Activated CD4-positive, CD25-positive, alpha-beta regulatory T cell treated with anti-CD3 and anti-CD28 coated beads, Interleukin-2, amount 50 U/mL, for 72 hours (primary cell): ENCODE results near the gene STXBP2.

Experiments
- DNase-seq: peaks from one replicate; pipeline ENCODE4 v3.0.0; 2021

STXBP2 gene

DNA sequence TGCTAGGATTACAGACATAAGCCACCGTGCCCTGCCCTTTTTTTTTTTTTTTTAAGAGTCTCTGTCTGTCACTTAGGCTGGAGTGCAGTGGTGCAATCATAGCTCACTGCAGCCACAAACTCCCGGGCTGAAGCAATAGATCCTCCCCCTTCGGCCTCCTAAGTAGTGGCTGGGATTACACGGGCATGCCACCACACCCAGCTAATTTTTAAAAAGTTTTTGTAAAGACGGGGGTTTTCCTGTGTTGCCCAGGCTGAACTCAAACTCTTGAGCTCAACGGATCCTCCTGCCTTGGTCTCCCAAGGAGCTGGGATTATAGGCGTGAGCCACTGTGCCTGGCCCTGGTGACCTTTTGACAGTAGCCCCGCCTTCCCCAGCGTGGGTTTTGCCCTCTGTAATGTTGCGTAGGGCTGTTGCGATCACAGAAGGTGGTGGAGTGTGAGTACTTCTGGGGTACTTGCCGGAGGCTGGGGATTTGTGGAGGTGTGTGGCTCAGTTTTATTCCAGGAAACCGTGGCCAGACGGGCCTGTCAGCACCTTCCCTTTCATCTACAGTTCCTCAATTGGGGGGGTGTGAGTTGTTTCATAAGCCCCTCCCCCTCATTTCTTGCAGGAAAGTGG, 20.3 kb downstream of the STXBP2 start:
- DNase-seq, result peak; percentile 49

DNA sequence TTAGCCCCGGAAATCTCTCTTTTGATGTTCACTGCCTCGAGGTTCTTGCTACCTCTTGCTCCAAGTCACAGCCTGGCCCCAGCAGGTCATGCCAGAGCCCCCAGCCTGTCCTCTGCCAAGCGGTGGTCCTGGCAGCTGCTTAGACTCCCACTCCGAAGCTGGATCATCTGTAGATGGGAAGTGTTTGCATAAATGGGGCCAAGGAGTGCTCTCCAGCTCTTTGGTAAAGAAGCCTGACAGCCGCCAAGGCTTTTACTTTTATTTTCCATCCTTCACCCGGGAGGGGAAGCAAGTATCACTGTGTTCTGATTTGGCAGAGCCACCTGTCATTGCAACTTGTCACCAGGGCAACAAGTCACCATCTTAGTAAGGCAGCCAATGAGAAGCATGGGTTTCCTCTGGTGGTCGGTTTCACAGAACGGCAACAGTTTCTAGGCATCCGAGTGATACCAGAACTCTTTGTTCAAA, 21.3 kb downstream of the STXBP2 start:
- DNase-seq, result no peak

DNA sequence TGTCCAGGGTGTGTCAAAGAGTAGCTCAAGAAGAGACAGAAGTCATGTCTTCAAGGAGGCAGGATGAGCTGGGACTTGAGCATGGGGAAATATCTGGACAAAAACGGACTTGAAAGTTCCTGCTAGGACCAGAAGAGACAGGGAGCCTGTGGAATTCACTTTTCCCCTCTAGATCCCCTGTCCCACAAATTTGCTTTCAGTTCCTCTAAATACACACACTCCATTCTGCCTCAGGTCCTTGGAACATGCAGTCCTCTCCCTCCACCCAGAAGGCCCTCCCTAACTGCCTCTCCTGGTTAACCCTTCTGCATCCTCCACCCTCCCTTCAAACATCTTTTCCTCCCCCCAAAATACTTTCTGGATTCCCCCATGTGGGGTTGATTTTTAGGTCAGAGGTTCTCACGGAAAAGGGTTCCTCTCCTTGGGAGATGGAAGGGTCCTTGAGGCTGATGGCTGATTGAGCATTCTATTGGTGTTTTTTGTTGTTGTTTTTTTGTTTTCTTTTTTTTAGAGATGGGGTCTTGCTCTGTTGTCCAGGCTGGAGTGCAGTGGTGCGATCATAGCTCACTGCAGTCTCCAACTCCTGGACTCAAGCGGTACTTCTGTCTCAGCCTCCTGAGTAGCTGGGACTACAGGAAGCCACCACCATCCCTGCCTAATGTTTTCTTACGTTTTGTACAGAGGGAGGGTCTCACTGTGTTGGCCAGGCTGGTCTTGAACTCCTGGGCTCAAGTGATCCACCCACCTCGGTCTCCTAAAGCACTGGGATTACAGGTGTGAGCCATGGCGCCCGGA, 25.0 kb downstream of the STXBP2 start:
- no peak for DNase-seq

DNA sequence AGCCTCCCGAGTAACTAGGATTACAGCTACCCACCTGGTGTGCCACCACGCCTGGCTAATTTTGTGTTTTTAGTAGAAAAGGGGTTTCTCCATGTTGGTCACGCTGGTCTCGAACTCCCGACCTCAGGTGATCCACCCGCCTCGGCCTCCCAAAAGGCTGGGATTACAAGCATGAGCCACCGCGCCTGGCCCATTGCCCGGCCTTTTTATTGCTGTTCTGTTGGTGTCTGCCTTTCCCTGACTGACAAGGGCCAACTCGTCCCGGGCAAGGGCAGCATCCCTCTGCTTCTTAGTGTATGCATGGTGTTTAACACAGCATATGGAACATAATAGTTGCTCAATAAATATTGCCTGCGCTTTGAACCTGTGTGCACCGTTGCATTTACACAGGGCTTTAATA, 25.7 kb downstream of the STXBP2 start:
- no peak for DNase-seq

DNA sequence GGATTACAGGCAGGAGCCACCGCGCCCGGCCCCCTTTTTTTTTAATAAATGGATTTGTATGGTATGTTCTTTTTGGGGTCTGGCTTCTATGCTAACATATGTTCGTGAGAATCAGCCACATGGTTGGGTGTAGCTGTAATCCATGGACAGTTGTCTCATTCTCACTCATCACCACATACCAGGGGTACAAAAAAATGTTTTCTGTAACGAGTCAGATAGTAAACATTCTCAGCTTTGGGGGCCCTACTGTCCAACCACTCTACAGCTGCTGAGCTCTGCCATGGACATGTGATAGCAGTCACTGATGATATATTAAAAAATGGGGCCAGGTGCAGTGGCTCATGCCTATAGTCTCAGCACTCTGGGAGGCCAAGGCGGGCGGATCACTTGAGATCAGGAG, 26.8 kb downstream of the STXBP2 start:
- no peak for DNase-seq

DNA sequence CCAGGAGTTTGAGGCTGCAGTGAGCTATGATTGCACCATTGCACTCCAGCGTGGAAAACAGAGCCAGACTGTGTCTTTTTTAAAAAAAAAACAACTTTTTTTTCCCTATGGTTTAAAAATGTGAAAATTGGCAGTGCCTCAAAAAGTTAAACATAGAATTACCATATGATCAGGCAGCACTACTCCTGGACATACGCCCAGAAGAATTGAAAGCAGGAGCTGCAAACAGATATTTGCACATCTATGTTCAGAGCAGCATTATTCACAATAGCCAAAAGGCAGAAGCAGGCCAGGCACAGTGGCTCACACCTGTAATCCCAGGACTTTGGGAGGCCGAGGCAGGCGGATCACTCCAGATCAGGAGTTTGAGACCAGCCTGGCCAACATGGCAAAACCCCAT, 28.2 kb downstream of the STXBP2 start:
- DNase-seq, result no peak

DNA sequence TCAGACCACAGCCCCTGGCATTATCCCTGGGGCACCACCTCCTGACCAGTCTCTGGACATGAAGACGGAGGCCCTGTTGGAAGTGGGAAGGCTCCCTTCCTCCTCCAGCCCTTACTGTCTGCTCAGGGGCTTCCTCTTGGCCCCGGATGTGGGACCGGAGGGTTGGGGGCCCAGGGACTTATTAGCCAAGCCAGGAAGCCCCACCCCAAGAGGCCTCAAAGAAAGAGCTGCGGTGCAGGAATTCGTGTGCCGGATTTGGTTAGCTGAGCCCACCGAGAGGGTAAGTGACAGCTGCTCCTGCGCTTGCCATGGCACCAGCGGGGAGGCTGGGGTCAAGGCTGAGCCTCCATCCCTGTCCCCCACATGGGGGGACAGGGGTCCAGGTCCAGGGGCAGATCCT, 31.9 kb downstream of the STXBP2 start, which contains the start of gene RETN:
Gene RETN (plus strand): TSS at position 208 of the 400 bp plus-strand sequence. CDS start 278 bp downstream, outside the sequence.
- DNase-seq, result no peak

DNA sequence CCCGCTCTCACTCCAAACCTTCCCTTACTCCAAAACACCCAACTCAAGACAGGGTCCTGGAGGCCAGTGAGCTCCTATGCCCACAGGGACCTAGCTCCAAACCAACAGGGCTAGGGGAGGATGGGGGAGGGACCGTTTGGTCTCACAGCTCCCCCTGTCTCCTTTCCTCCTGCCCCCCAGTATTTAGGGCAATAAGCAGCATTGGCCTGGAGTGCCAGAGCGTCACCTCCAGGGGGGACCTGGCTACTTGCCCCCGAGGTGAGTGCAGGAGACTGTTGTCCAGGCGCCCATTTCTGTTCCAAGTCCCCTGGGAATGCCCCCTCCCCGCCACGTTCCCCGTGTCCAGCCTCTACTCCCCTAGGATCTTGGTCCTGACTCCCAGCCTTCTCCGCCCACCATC, 32.7 kb downstream of the STXBP2 start:
- no peak for DNase-seq

DNA sequence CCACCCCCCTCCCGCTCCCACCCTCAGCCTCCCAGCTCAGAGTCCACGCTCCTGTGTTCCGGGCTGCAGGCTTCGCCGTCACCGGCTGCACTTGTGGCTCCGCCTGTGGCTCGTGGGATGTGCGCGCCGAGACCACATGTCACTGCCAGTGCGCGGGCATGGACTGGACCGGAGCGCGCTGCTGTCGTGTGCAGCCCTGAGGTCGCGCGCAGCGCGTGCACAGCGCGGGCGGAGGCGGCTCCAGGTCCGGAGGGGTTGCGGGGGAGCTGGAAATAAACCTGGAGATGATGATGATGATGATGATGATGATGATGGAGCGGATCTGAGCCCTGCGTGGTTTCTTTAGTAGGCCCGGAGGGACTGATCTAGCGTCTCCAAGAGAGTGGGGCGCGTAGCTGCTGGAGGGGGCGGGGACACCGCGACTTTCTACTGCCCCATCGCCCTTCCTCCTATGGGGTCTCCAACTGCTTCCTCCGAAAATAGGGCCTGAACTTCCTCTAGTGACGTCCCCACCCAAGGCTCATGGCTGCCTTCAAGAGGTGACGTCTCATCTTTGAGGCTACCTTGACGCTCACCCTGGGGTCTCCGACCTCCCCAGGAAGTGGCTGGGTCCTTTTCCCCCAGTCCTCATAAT, 33.4 kb downstream of the STXBP2 start:
- no peak for DNase-seq

DNA sequence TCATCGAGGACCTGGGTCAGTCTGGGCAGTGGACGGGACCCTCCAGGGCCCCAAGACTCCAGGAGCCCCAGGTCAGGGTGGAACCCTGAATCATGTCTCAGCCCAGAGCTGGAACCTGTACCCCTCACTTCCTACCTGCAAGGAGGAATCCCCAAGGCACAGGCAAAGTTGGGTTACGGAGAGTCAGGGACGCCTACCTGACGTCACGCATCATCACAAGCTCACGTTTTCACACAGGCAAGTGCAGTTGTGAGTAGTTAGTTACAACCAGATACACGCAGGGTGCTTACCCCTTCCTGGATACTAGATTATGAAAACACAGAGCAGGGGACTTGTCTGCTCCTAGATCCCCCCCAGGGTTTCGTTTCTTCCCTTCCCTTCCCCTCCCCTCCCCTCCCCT, 33.9 kb downstream of the STXBP2 start:
- DNase-seq, result no peak

DNA sequence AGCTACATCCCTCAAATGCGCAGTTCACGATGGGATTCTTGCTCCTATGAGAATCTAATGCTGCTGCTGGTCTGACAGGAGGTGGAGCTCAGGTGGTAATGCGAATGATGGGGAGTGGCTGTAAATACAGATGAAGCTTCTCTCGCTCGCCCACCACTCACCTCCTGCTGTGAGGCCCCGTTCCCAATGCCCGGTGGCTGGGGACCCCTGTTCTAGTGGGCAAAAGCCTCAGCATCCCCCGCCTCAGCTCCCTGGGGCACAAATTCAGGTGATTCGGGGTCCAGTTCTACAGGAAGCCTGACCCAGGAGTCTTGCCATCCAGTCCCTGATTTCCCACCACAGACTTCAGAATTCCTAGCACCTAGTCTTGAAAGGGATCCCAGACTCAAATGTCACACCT, 35.6 kb downstream of the STXBP2 start:
- DNase-seq, result no peak

DNA sequence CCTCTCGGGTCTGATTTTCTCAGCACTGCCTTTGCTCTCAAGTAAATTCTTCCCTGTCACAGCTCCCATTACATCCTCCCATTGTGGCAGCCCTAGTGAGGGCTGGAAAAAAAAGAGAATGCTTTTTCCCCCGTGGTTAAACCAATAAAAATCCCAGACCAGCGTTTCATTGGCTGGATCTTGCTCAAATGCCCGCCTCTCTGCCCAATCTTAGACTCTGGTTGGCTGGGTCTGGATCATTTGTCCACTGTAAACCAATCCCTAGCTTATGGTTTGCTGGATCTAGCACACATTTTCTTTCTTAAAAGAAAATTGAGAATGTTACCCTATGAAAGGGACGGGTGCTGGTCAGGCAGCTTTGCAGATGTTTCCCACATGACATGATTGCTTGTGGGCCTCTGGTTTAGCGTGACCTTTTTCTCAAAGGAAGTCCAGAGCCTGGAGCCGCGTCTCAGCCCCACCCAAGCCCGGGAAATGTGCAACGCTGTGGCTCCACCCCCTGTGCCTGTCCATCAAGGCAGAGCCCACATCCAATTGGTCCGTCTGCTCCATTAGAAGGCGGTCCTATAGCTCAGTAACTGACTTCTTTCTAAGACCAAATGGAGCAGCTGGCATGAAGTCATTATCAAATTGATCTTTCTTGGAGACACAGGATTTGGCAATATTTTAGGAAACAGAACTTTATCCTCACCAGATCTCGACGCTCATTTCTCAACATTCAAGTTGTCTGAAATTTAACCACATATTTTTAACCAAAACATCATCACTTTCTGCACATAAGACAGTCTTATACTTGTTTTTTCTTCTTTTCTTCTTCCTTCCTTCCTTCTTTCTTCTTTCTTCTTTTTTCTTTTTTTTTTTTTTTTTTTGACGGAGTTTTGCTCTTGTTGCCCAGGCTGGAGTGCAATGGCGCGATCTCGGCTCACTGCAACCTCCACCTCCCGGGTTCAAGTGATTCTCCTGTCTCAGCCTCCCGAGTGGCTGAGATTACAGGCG, 37.4 kb downstream of the STXBP2 start:
- DNase-seq, result peak; percentile 55

DNA sequence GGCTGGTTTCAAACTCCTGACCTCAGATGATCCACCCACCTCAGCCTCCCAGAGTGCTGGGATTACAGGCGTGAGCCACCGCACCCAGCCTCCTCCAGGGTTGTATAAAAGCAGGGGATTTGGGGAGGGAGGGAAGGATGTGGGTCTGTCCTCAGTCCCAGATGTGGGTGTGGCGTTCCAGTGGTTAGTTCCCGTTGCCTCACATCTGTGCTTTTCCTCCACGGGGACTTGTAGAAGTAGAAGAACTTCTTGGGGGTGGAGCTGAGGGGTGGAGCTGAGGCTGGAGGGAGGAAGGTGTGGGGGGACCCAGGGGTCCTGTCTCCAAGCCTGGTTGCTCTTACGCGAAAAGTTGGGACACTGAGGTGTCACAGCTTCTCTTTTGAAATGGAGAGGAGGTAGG, 39.5 kb downstream of the STXBP2 start:
- no peak for DNase-seq

DNA sequence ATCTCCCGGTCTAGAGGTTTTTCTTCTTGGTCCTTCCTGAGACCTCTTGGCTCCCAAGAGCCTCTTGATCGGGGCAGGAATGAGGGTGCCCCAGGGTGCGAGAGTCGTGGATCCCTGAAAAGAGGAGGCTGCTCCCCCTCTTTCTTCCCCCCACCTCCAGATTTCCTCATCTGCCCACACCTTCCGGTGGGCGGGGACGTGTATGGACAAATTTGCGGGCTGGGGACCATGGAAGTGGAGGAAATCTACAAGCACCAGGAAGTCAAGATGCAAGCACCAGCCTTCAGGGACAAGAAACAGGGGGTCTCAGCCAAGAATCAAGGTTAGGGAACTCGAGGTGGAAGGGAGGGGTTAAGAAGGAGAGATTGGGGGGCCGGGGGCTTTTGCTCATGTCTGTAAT, 39.9 kb downstream of the STXBP2 start, which contains the start of gene MCEMP1:
Gene MCEMP1 (plus strand): TSS at position 237 of the 400 bp plus-strand sequence. CDS start 31 bp downstream, at position 268.
- no peak for DNase-seq

DNA sequence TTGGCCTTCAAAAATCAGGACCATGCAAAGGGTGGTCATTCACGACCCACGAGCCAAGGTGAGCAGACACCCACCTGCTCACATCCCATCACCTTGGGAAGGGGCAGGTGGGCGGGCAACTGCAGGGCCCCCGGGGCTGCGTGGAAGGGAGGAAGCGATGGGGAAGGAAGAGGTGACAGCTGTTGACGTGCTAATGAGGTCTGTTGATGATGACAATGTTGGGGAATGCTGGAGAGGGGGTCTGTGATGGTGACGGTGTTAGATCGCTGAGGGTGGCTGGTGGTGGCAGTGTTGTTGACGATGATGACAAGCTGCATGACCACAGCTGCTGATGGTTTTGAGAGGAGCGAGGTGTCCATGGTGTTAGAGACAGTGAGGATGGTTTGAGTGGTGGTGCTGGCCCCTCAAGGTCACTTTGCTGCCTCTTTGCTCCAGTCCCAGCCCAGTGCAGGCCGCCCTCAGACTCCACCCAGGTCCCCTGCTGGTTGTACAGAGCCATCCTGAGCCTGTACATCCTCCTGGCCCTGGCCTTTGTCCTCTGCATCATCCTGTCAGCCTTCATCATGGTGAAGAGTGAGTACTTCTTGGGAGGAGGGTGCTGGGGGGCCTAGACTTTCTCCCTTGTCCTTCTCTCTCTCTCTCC, 40.9 kb downstream of the STXBP2 start:
- no peak for DNase-seq

DNA sequence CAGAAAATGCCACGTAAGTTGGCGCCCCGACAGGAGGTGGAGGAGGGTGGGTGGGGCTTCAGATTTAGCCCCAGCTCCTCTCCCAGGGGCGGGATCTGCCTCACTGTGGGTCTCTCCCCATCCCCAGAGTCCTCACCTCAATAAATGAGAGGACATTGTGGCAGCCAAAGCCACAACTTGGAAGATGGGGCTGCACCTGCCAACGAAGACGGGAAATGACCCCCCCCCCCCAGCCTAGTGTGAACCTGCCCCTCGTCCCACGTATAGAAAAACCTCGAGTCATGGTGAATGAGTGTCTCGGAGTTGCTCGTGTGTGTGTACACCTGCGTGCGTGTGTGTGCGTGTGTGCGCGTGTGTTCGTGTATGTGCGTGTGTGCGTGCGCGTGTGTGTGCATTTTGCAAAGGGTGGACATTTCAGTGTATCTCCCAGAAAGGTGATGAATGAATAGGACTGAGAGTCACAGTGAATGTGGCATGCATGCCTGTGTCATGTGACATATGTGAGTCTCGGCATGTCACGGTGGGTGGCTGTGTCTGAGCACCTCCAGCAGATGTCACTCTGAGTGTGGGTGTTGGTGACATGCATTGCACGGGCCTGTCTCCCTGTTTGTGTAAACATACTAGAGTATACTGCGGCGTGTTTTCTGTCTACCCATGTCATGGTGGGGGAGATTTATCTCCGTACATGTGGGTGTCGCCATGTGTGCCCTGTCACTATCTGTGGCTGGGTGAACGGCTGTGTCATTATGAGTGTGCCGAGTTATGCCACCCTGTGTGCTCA, 42.3 kb downstream of the STXBP2 start:
- DNase-seq, result peak; percentile 55

DNA sequence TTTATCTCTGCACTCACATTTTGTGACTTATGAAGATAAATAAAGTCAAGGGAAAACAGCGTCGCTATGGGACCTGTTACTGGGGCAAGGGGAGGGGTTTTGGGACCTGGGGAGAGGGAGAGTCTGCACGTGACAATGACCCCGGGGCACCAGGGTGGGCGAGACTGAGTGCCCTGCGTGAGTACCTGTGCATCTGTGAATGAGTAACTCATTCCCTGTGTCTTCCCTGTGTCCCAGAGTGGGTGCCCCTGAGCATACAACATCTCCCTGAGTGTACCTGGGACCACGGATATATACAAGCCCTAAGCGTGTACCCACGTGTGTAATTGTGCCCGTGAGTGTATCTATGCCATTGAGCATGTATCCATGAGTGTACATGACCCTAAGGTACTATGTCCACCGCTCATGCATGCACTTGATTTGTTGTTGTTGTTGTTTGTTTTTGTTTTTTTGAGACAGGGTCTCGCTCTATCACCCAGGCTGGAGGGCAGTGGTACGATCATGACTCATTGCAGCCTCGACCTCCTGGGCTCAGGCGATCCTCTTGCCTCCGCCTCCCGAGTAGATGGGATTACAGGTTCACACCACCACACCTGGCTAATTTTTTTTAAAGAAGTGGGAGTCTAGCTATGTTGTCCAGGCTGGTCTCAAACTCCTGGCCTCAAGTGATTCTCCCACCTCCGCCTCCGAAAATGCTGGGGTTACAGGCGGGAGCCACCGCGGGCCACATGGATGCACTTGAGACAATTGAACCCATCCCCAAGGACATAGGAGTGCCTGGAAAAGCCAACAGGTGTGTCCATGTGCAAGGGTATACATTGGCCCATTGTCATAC, 43.1 kb downstream of the STXBP2 start:
- no peak for DNase-seq

DNA sequence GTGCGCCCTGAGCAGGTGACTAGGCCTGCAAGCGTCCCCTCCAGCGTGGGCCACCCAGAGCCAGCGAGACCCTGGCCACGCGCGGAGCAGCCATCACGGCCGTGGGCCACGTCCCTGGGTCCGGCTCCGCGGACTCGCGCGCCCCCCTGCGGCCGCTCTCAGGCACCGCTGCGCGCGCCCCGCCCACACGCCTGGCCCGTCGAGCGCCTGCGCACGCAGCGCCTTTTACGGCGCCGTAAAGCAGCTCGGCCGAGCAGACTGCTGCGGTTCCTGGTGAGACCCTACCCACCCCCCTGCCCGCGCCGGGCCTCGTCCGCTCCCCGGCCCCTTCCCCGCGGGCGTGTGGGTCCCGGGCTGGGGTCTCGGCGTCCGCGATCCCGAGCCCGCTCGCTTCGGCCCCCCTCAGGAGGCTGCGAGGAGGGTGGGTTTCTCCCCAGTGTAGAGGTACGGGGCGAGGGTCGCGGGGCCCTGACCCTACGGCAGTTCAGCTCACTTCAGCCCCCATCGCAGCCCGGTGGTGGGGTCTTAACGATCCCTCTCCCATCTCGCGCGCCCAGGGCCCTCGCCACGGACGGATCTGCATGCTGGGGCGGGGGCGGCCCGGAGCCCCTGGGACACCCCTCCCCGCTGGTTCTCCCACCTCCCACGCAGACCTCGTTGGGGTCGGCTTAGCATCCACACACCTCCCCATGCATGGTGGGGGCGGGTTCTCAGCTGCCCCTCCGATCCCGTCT, 43.9 kb downstream of the STXBP2 start, which contains the start of gene TRAPPC5:
Gene TRAPPC5 (plus strand): TSS at position 228 of the 734 bp plus-strand sequence. CDS start 1,421 bp downstream, outside the sequence.
- peak; percentile 92 for DNase-seq
